Measurements from ENCODE around the gene RAPGEF5. TPM values are rescaled to one million over a fixed set of nuclear protein-coding genes. Genes with fewer than 3 reads are reported as not detected.

Gene RAPGEF5
- total RNA-seq, 1 experiment from 2014 or later = 5.6 TPM

DNA sequence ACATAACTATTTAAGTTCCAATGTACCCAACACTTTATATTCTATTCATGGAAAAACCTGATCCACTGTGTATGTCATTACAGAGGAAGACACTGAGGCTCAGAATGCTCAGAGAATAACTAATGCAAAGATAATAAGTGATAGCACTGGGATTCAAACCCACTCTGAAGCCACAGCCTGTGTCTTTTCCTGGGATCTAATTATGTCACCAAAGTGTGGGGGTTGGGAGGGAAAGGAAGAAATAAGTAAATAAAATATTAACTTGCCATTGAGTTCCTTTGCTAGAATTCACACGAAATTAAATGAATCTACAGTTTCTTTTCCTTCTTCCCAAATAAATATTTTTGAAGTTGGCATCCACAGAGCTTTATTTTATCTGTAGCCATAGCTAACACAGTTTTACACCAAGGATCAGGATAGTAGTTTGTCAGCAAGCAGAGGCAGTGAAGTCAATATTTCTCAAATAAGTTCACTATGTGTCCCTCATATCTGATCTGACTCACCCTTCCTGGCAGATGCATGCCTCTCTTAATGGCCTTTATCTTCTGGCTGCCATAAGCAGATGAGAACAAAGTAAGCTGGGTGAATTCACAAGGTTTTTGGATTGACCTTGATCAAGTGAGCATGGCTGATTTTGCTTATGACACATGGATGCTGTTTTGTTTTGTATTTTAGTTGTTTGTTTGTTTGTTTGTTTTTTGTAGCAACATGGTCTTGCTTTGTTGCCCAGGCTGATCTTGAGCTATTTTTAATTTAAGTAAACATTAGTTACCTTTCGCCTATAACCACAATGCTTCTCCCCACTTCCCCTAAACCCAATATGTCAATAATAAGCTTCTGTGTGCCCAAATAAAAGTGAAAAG, 6.3 kb downstream of the RAPGEF5 start:
- H4K20me1 ChIP-seq (ENCODE audit: low read length) = peaks cover 7% of the 10 kb centered on the region; the same call in 1 of the 2 replicates
- peak overlapping the region; percentile 32 for H3K4me2 ChIP-seq (ENCODE audit: low read length)
- intact Hi-C loops (cut with micrococcal nuclease) = loop anchor here (2.0 to 5.0 kb wide), 2 partner anchors 134 to 238 kb away; no protein-coding TSS in a partner anchor
- CTCF ChIA-PET = no interaction called here
- no TSS peak for BruUV-seq (replicated peaks)
- peaks cover 48% of the 10 kb centered on the region for H3K4me1 ChIP-seq (ENCODE audit: insufficient read depth, low read length)
- H3K27me3 ChIP-seq (ENCODE audit: low read length) = no peaks in the 10 kb centered on the region
- H3K27ac ChIP-seq (ENCODE audit: low read length) = peak overlapping the region; percentile 50
- no peaks in the 10 kb centered on the region for H3K9me2 ChIP-seq (replicated peaks; ENCODE audit: low read length)
- peak; percentile 76 for DNase-seq
- H3K4me3 ChIP-seq (ENCODE audit: low read length) = peak overlapping the region; percentile 17; the same call in 1 of the 2 replicates
- POLR2A ChIA-PET (ENCODE audit: unreplicated experiment) = interaction anchor here (0.5 to 0.6 kb wide), 3 partner anchors 21 to 446 kb away, joined by 3 to 4 read pairs (median 4); no protein-coding TSS in a partner anchor
- peak; percentile 67 for ATAC-seq
- H3F3A ChIP-seq (ENCODE audit: low read length, unreplicated experiment) = peaks cover 4% of the 10 kb centered on the region
- no peak for TF ChIP-seq EZH2phosphoT487 (IDR thresholded peaks at IDR 0.05; ENCODE audit: borderline replicate concordance, low read length)
- no peak for TF ChIP-seq EZH2 (IDR thresholded peaks at IDR 0.05; ENCODE audit: low read length, unreplicated experiment)
- no peak for TF ChIP-seq CTCF (conservative IDR thresholded peaks at IDR 0.05; ENCODE audit: low read depth, low read length)
- no peaks in the 10 kb centered on the region for H3K36me3 ChIP-seq (ENCODE audit: low read depth, low read length)
- no peaks in the 10 kb centered on the region for H3K9me3 ChIP-seq (ENCODE audit: low read length)
- H2AFZ ChIP-seq (ENCODE audit: low read length) = no peak overlapping the region
- no peak overlapping the region for H3K9ac ChIP-seq (ENCODE audit: low read length)
- peaks cover 66% of the 10 kb centered on the region for H3K79me2 ChIP-seq (ENCODE audit: low read length)

DNA sequence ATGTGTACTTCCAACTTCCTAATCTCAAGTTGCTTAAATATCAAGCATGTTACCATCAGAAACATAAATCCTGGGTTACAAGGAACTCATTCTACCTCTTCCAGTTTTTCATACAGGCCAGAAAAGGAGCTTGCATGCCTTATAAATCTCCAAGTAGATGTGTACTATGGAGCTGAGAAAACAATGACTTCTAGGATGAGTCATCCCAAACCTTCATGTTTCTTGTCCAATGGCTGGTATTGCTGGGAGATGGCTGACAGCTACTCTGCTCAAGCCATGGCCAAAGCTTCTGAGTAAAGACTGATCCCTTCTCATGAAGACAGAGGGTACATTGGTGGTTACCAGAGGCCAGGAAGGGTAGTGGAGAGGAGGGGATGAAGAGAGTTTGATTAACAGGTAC, 8.6 kb downstream of the RAPGEF5 start:
- Histone ChIP-seq H3K27ac (ENCODE audit: low read length) (no peak overlapping the region), H3K9me2 (replicated peaks; ENCODE audit: low read length) (no peaks in the 10 kb centered on the region), H2AFZ (ENCODE audit: low read length) (no peak overlapping the region), H3K4me1 (ENCODE audit: insufficient read depth, low read length) (peaks cover 44% of the 10 kb centered on the region), H3K36me3 (ENCODE audit: low read depth, low read length) (no peaks in the 10 kb centered on the region), H4K20me1 (ENCODE audit: low read length) (peaks cover 7% of the 10 kb centered on the region; the same call in 1 of the 2 replicates), H3F3A (ENCODE audit: low read length, unreplicated experiment) (peaks cover 4% of the 10 kb centered on the region), H3K27me3 (ENCODE audit: low read length) (no peaks in the 10 kb centered on the region), H3K4me3 (ENCODE audit: low read length) (no peak overlapping the region), H3K9me3 (ENCODE audit: low read length) (no peaks in the 10 kb centered on the region), H3K4me2 (ENCODE audit: low read length) (no peak overlapping the region), H3K9ac (ENCODE audit: low read length) (no peak overlapping the region), H3K79me2 (ENCODE audit: low read length) (peaks cover 52% of the 10 kb centered on the region)
- no peak for TF ChIP-seq CTCF (conservative IDR thresholded peaks at IDR 0.05; ENCODE audit: low read depth, low read length)
- TF ChIP-seq EZH2 (IDR thresholded peaks at IDR 0.05; ENCODE audit: low read length, unreplicated experiment) = no peak
- no peak for TF ChIP-seq EZH2phosphoT487 (IDR thresholded peaks at IDR 0.05; ENCODE audit: borderline replicate concordance, low read length)
- ATAC-seq (peak; percentile 70), DNase-seq (peak; percentile 66)
- BruUV-seq (replicated peaks) = no TSS peak
- CTCF ChIA-PET = interaction anchor here (0.5 to 0.6 kb wide), 3 partner anchors 18 to 276 kb away, joined by 3 to 10 read pairs (median 3); no protein-coding TSS in a partner anchor
- POLR2A ChIA-PET (ENCODE audit: unreplicated experiment) = interaction anchor here (0.7 kb wide), 1 partner anchor 64 kb away, joined by 4 read pairs; no protein-coding TSS in a partner anchor
- intact Hi-C loops (cut with micrococcal nuclease) = no loop called here

All from PC-3 (cell line).